Measurements from ENCODE around the gene PTRHD1. TPM values are rescaled to one million over a fixed set of nuclear protein-coding genes. Genes with fewer than 3 reads are reported as not detected.
"Not testable (repeated sequence)": the region's sequence is repeated elsewhere in the genome, so short reads cannot be mapped to it uniquely, and the experiment has no call there.

Gene PTRHD1, protein sequence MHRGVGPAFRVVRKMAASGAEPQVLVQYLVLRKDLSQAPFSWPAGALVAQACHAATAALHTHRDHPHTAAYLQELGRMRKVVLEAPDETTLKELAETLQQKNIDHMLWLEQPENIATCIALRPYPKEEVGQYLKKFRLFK
- total RNA-seq, result 10 to 100 TPM; 17.9 to 29.3 TPM

DNA sequence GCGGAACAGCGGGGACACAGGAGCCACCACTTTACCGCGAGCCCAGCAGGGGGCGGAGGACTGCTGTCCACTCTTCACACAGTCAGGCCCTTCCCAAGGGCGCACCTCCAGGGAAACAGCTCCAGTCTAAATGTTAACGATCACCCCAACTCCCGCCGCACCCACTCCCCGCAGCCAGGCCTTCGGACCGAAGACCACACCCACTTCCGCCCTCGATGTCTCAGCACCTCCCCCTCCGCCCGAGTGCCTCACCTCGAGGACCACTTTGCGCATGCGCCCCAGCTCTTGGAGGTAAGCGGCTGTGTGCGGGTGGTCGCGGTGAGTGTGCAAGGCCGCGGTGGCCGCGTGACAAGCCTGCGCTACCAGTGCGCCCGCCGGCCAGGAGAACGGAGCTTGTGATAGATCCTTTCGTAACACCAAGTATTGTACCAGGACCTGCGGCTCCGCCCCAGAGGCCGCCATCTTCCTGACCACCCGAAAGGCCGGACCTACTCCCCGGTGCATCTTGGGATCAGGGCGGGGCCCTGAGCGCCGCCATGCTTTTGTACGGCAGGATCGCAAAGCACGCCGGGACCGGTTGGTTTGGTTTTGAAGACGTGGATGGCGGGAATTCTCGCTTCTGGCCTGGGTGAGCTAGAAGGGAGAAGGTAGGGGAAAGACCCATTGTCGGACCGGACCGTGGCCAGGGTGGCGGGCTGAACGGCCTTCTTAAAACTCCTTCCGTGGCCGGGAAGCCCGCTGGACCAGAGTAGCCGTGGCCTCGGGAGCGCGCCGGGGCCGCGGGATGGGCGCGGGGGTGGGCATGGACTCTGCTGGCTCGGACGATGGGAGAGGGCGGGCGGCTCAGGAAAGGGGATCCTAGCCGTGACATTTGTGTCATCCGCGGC lies at the start of gene PTRHD1, which contains the start of gene CENPO:
Gene PTRHD1, minus strand, starts transcription at position 518 of the 887 bp plus-strand sequence. Its CDS starts 14 bp downstream, at position 504.
Gene CENPO, plus strand, starts transcription at position 552 of the 887 bp plus-strand sequence. CDS start 495 bp downstream, outside the sequence.
- H3K36me3 Mint-ChIP-seq, result peaks cover 35% of the 10 kb centered on the region
- H3K27ac Mint-ChIP-seq, result peak within 1 kb of the TSS; percentile 99
- H3K4me3 Mint-ChIP-seq, result peak within 1 kb of the TSS; percentile 97
- DNase-seq (peak; percentile 97), ATAC-seq (peak; percentile 98)
- CTCF ChIA-PET, result interaction anchor here (0.9 to 1.8 kb wide), 9 partner anchors 9 to 370 kb away, joined by 3 to 11 read pairs (median 4); no protein-coding TSS in a partner anchor
- peaks cover under 1% of the 10 kb centered on the region for H3K9me3 Mint-ChIP-seq (ENCODE audit: low read depth)
- no peaks in the 10 kb centered on the region for H3K27me3 Mint-ChIP-seq
- H3K4me1 Mint-ChIP-seq, result peaks cover 53% of the 10 kb centered on the region

GRCh38 chr2:24842081-24843050 lies 49.2 kb upstream of the PTRHD1 start:
- Mint-ChIP-seq H3K27me3 (no peaks in the 10 kb centered on the region), H3K27ac (no peak overlapping the region), H3K9me3 (ENCODE audit: low read depth) (no peaks in the 10 kb centered on the region), H3K36me3 (peaks cover 3% of the 10 kb centered on the region), H3K4me3 (no peak overlapping the region), H3K4me1 (no peaks in the 10 kb centered on the region)
- no peak for DNase-seq
- CTCF ChIA-PET, result no interaction called here
- no peak for ATAC-seq

GRCh38 chr2:24840962-24841945 lies 48.1 kb upstream of the PTRHD1 start:
- no peak for DNase-seq
- no peak for ATAC-seq
- Mint-ChIP-seq H3K36me3 (peaks cover 5% of the 10 kb centered on the region), H3K4me1 (no peaks in the 10 kb centered on the region), H3K27me3 (no peaks in the 10 kb centered on the region), H3K9me3 (ENCODE audit: low read depth) (no peaks in the 10 kb centered on the region), H3K27ac (no peak overlapping the region), H3K4me3 (no peak overlapping the region)
- CTCF ChIA-PET, result no interaction called here

DNA sequence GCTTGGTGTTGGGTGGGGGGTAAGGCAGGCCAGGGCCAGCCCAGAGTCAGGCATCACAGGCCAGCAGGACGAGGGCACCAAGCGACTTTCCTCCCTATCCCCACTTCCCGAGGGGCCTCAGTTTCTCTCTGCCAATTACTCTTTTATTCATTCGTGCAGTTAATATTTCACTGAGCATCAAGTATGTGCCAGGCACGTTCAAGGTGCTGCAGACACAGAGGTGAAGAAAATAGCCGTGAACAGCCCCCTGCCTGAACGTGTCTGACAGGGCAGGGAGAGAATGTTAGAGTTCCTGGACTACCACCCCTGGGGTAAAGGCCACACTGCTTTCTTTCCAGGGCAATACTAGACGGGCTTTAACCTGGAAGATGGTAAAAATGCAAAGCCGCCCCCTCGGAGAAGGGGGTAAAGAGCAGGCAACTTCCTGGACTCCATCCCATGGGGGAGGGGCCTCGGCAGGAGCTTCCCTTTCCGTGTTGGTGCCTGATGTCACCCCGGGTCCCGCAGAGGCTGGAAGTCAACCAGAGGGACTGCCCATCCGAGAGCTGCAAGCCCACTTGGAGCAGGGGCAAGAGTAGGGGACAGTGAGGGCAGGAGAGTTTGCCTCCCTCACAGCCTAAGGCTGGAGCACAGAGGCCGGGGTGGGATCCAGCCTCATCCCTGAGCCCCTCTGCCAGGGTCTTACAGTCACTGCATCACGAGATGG lies 47.1 kb upstream of the PTRHD1 start:
- DNase-seq (no peak), ATAC-seq (no peak)
- Mint-ChIP-seq H3K9me3 (ENCODE audit: low read depth) (no peaks in the 10 kb centered on the region), H3K4me1 (no peaks in the 10 kb centered on the region), H3K4me3 (no peak overlapping the region), H3K36me3 (peaks cover 6% of the 10 kb centered on the region), H3K27me3 (no peaks in the 10 kb centered on the region), H3K27ac (no peak overlapping the region)
- CTCF ChIA-PET, result no interaction called here

DNA sequence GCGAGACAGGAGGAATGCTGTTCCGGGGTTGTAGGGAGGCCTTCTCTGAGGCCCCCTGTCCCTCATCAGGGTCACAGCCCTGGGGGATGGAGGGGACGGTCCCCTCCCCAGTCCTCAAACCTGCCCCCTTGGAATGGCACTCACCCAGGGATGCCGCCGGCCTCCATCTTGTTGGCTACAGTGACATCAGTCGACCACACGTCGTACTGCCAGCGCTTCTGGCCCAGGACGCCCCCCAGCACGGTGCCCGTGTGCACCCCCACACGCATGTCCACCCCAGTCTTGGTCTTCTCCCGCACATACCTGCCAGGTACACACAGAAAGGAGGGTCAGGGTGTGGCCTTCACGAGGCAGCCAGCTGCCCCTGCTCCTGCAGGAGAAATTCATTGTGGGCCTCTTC lies 46.5 kb upstream of the PTRHD1 start:
- CTCF ChIA-PET, result interaction anchor here (1.2 kb wide), 1 partner anchor 16 kb away, joined by 3 read pairs; no protein-coding TSS in a partner anchor
- no peak overlapping the region for H3K4me3 Mint-ChIP-seq
- H3K9me3 Mint-ChIP-seq (ENCODE audit: low read depth), result no peaks in the 10 kb centered on the region
- peaks cover 6% of the 10 kb centered on the region for H3K36me3 Mint-ChIP-seq
- DNase-seq (no peak), ATAC-seq (no peak)
- no peaks in the 10 kb centered on the region for H3K4me1 Mint-ChIP-seq
- no peak overlapping the region for H3K27ac Mint-ChIP-seq
- no peaks in the 10 kb centered on the region for H3K27me3 Mint-ChIP-seq

DNA sequence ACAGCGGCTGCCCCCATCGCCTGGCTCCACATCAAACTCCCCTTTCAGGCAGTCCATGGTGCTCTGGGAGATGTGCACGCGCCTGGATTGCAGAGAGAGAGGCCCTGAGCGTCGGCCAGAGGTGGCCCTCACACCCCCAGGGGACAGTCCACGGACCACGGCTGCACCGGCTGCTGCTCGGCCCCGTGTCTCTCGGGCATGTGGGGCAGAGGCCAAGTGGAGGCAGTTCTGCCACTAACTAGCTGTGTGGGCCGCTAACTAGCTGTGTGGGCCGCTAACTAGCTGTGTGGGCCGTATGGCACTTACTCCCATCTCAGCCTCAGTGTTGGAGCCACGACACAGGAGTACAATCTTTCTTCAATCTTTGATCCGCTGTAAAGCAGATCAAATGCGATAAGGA lies 45.4 kb upstream of the PTRHD1 start:
- Mint-ChIP-seq H3K9me3 (ENCODE audit: low read depth) (no peaks in the 10 kb centered on the region), H3K4me1 (no peaks in the 10 kb centered on the region), H3K27me3 (no peaks in the 10 kb centered on the region), H3K27ac (no peak overlapping the region), H3K4me3 (no peak overlapping the region), H3K36me3 (peaks cover 6% of the 10 kb centered on the region)
- CTCF ChIA-PET, result interaction anchor here (1.2 to 3.3 kb wide), 2 partner anchors 12 to 15 kb away, joined by 3 to 14 read pairs; no protein-coding TSS in a partner anchor
- ATAC-seq, result no peak
- no peak for DNase-seq

DNA sequence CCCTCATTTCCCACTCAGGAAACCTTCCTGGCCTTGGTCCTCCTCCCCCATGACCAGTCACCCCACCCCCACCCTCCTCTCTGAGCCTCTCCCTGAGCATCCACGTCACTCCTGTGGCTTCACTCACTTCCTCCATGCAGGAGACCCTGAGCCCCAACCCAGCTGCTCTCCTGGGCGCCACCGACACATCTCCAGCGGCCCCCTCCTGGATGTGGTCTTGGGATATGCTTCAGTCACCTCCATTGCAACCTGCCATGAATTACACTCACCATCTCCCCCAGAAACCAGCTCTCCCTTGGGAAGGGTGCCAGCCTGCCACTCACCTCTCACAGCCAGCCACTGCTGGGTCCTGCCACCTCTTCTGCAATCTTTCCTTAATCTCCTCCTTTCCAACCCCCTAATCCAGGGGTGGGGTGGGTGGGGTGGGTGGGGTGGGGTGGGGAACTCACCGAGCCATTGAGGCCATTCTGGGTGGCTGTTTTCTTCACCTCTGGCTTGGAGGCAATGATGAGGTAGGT lies 44.9 kb upstream of the PTRHD1 start:
- no peak overlapping the region for H3K27ac Mint-ChIP-seq

DNA sequence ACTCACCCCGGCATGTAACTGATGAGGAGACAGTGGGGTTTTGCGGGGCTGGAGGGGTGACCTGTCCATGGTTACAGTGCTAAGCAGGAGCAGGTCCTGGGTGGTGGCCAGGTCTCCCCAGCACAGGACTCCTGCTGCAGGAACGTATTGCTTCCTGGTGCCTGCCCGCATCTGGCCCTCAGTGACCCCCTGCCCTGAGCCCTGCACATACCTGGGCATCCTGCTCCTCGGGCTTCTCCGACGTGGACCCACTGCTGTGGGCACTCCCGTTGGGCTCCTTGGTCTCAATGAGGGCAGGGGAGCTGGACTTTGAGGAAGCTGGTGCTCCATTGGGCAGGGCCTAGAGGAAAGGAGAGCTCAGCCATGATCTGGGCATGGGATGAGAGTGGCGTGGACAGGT lies 43.5 kb upstream of the PTRHD1 start:
- ATAC-seq (no peak), DNase-seq (no peak)
- Mint-ChIP-seq H3K36me3 (peaks cover 6% of the 10 kb centered on the region), H3K9me3 (ENCODE audit: low read depth) (no peaks in the 10 kb centered on the region), H3K4me3 (no peak overlapping the region), H3K27ac (no peak overlapping the region), H3K27me3 (no peaks in the 10 kb centered on the region), H3K4me1 (no peaks in the 10 kb centered on the region)
- CTCF ChIA-PET, result interaction anchor here (1.4 to 3.3 kb wide), 2 partner anchors 10 to 427 kb away, joined by 3 to 14 read pairs; no protein-coding TSS in a partner anchor

More for the DNA sequence above, 44.9 kb upstream of the PTRHD1 start:
- ATAC-seq (no peak), DNase-seq (no peak)
- Mint-ChIP-seq H3K27me3 (no peaks in the 10 kb centered on the region), H3K36me3 (peaks cover 6% of the 10 kb centered on the region), H3K4me3 (no peak overlapping the region), H3K4me1 (no peaks in the 10 kb centered on the region), H3K9me3 (ENCODE audit: low read depth) (no peaks in the 10 kb centered on the region)
- CTCF ChIA-PET, result interaction anchor here (1.4 to 3.3 kb wide), 2 partner anchors 11 to 428 kb away, joined by 3 to 14 read pairs; no protein-coding TSS in a partner anchor

DNA sequence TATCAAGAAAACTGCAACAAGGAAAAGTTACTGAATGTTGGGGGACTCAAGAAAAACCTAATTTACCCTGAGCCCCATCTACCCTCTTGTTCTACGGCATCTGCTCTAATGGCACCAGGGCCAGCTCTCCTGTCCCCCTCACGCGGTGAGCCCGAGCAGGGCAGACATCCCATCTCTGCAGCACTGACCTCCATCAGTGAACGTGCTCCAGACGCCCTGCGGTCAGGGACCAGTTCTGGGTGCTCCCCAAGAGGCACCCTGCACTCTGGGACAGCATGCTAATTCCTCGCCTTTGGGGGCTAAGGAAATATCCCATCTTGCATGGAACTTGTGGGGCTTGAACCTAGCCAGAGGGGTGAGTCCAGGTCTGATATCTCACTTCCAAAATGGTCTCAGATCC lies 43.0 kb upstream of the PTRHD1 start:
- no peaks in the 10 kb centered on the region for H3K4me1 Mint-ChIP-seq
- DNase-seq (no peak), ATAC-seq (no peak)
- no peaks in the 10 kb centered on the region for H3K27me3 Mint-ChIP-seq
- H3K4me3 Mint-ChIP-seq, result no peak overlapping the region
- no peak overlapping the region for H3K27ac Mint-ChIP-seq
- no peaks in the 10 kb centered on the region for H3K9me3 Mint-ChIP-seq (ENCODE audit: low read depth)
- H3K36me3 Mint-ChIP-seq, result peaks cover 6% of the 10 kb centered on the region
- CTCF ChIA-PET, result interaction anchor here (3.3 kb wide), 1 partner anchor 9 kb away, joined by 14 read pairs; no protein-coding TSS in a partner anchor

DNA sequence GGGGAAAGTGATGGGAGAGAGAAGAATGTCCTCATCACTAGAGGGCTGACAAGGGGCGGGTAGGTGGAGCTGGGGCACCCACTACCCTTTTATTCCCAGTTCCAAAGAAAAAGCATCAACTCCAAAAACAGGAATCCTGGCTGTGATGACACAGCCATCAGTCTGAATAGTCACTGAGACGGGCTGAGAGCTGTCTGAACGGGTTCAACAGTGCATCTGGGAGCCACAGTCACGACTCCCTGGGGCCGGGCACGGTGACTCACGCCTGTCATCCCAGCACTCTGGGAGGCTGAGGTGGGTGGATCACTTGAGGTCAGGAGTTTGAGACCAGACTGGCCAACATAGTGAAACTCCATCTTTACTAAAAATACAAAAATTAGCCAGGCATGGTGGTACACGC lies 42.2 kb upstream of the PTRHD1 start:
- not testable (repeated sequence) for H3K4me1 Mint-ChIP-seq, H3K36me3 Mint-ChIP-seq

GRCh38 chr2:24834733-24835395 lies 41.7 kb upstream of the PTRHD1 start:
- CTCF ChIA-PET, result interaction anchor here (3.3 kb wide), 1 partner anchor 8 kb away, joined by 14 read pairs; no protein-coding TSS in a partner anchor
- Mint-ChIP-seq H3K4me1 (no peaks in the 10 kb centered on the region), H3K27me3 (no peaks in the 10 kb centered on the region), H3K9me3 (ENCODE audit: low read depth) (no peaks in the 10 kb centered on the region), H3K27ac (no peak overlapping the region), H3K4me3 (no peak overlapping the region), H3K36me3 (peaks cover 6% of the 10 kb centered on the region)
- ATAC-seq (no peak), DNase-seq (no peak)

More for the DNA sequence above, 42.2 kb upstream of the PTRHD1 start:
- H3K4me3 Mint-ChIP-seq; ATAC-seq; H3K27me3 Mint-ChIP-seq; H3K27ac Mint-ChIP-seq; H3K9me3 Mint-ChIP-seq (ENCODE audit: low read depth); DNase-seq: not testable (repeated sequence)
- CTCF ChIA-PET, result interaction anchor here (3.3 kb wide), 1 partner anchor 9 kb away, joined by 14 read pairs; no protein-coding TSS in a partner anchor

All from activated CD8-positive, alpha-beta memory T cell treated with anti-CD3 and anti-CD28 coated beads, Interleukin-2, amount 10 ng/mL, durations not matched to agents 7 days and 5 days (primary cell).